ENCODE data around the gene HAND2.

HAND2 gene

GRCh38 chr4:173535957-173536356, 5.9 kb upstream of the HAND2 start:
- DNase-seq: no peak

DNA sequence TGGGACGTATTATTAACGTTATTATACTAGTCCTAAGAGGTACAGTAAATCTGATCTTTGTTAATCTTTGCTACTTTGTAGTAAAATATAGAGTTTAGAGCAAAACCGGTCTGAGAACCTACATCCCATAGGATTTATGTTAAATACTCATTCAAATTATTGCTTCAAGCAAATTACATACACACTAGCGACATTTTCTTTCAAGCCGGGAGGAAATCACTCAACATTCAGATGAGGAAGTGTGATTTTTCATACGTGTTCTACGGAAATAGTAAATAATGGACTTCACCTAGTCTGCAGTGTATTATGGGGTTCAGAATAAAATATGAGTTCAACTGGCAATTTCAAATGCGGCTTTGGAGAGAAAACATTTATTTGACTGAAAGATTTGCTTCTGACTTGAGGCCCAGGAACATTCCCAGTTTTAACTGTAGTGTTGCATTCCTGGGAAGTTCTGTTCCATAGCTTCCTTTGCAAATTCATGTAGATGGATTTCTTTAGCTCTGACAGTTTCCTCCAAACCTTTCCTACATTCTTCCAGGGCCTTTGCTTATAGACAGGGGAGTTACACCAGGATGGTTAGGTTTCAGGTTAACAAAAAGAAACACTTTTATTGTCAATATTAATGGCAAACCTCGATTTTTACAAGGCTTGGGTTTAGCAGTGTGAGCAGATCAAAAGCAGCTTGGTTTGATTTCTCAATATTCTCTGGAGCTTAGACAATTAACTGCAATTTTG, 5.3 kb upstream of the HAND2 start:
- no peak for DNase-seq

GRCh38 chr4:173534434-173534833, 4.4 kb upstream of the HAND2 start:
- no peak for DNase-seq

GRCh38 chr4:173532725-173533511, 2.9 kb upstream of the HAND2 start:
- no peak for DNase-seq

DNA sequence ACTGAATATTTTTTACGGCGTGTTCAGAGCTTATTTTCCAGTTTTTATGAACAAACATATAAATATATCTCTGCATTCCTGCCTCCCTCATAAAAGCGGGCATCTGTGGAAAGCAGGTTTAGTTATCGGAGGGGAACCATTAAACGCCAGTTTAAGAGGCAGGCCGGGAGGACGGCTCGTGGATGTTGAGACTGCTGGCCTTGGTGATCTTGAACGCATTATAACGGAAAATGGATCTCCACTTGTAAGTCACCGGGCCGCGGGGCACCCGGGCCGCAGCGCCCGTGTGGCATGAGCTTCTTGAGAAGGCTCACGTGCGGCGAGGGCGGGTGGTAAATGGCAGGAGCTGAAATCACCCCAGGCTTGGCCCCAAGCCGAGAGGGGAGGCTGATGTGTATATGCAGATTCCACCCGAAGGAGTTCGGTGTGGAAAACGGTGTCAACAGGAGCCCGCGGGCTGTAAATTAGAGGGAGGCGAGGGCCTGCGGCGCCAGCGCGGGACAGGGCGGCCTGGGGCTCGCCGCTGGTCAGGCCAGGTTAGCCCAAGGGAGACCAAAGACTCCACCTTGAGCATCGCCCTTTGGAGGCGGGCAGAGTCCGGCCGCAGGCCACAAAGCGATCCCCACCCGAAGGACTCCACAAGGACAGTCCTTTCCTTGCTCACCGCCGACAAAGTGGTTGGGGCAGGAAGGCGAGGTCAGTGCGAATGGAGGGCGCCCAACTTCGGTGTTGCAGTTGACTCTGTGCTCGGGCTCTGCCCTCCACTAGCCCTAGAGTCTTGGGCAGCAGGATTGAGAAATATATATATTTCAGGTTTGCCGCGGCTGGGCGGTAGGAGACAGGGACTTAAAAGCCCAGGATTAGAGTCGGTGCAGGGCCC, 1.3 kb upstream of the HAND2 start:
- DNase-seq: no peak

DNA sequence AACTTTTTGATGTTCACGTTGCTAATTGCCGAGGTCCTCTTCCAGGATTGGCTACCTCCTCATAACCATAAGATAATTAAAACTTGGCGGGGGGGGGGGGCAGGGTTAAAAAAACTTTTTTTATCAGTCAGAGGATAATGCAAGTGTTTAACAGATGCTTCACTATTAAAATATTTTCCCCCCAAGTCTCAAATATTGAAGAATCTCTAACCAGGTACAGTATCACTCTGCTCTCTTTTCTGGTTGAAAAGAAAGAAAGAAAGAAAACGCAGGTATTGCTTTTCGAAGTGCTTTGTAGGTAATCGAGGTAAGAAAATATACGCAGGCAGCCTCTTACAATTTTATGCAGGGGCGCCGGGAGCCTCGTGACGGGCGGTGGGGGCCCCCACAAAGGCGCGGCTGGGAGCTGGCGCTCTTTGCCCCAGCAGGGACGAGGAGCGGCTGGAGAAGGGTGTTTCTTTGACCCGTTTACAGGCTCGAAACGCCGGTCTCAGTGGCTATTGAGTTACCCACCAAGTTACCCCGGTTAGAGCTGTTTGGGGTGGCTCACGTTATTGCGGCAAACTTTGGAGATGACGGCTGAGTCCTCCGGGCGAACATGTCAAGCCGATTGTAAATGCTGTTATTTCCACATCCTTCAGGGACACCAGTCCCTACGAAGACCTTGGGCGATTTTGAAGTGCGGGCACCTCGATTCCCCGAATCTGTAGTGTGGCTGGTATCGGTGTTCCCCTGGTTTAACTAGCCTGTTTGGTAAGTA, 477 bp upstream of the HAND2 start:
- DNase-seq: no peak

GRCh38 chr4:173528378-173529321, 1.4 kb downstream of the HAND2 start:
- no peak for DNase-seq

- DNase-seq: no peak
Measured at GRCh38 chr4:173527103-173527891, 2.7 kb downstream of the HAND2 start.

DNA sequence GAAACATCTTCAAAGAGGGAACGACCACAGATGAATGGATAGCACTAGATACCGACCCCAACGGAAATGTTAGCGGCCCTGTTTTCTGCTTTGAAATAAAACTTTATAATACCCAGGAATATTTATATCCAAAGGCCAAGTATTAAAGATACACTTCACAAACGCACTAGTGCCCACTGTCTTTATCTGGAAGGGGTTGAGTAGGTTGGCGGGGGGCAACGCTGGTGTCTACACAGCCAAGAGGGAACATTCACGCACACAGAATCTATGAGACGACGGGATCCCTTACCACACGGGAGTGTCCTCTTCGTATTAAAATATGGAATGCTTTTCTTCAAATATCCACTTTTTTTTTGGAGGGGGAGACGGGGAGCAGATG, 3.3 kb downstream of the HAND2 start:
- no peak for DNase-seq

GRCh38 chr4:173526027-173526482, 4.0 kb downstream of the HAND2 start:
- no peak for DNase-seq

DNA sequence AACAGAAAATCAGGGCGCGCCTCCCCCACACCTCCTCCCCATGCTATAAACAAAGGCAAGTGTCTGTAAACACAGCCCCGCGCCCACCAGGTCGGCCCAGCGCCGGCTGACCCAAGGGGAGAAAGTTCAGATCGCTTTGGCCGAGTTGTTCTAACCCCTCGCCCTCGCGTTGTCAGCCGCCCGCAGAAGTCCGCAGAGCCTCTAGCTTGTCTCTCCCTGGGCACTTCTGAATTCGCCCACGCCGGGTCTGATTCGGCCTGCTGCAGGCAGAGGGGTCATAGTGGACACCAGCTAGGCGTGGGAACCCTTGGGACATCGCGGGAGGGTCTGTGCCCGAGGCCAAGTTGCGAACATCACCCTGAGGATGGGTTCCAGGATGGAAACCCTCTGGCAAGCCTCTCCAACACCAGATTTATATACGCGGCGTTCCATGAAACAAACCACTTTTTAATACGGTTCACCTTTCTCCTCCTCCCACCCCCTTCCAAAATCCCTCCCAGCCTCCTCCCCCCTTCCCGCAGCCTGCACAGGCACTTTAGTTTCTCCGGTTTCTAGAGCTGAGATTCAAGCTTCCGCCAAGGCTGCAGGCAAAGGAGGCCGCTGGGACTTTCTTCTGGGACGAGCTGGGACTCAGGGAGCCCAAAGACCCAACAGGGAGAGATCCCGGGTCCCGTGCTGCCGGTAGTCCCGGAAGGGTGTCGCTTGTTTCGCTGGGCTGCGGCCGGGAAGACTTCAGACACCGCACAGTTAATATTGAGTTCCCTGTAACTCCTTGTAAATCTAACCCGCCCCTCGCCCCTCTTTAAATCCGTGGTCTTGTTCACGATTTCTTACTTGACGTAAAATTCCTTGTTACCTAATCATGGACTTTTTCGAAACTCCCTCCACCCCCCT, 4.7 kb downstream of the HAND2 start:
- DNase-seq: no peak

- no peak for DNase-seq
Measured at GRCh38 chr4:173524218-173525117, 5.6 kb downstream of the HAND2 start.

DNA sequence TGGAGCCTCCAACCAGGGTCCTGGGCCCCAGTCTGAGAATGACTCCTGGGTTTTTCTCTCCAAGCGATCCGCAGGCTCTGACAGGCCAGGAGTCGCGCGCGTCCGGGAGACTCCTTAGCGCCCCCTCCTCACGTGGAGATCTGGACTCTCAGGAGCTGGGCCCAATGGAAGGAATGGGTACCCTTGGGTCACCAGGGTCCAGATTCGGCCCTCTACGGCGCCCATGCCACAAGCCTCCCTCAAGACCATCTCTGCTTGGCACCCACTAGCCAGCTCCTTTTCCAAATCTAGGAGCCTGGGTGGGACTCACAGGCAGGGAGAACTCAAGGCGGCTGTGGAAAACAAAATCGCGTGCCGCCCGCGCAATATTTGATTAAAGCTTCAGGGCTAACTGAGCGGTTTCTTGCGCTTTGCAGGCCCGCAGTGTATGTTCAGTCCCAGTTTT, 7.1 kb downstream of the HAND2 start:
- DNase-seq: no peak

DNA sequence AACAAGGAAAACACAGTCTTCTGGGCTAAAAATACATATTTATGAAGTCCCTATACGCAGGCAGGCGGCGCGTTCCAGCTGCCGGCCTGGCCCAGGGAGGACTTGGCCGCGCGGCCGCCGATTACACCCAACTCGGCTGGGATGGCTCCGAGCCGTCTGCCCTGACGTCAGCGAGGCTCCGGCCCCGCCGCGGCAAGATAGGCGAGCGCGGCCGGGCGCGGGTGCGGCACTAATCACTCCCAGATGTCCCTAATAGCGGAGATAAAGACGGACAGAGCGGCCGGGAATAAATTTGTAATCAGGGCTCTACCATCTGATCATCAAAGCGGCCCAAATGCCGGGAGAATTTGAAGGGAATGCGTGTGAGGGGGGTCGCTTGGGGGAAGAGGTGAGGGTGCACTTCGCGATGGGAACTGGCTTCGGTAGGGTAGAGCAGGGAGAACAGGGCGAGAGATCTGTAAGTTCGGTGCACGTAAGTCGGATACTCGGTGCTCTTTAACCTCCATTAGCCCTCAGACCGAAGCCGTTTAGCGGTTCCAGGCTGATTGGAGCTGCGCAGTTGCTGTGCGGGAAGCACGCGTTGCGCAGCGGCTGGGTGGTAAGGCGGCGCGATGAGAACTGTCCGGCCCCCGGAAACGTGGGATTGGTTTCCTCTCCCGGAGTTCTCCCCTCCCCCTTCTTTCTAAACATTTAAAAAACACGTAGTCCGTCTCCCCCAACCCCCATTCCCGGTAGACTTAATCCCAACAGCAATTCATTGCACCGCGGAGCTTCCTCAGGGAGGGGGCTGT, 7.7 kb downstream of the HAND2 start:
- DNase-seq: no peak

DNA sequence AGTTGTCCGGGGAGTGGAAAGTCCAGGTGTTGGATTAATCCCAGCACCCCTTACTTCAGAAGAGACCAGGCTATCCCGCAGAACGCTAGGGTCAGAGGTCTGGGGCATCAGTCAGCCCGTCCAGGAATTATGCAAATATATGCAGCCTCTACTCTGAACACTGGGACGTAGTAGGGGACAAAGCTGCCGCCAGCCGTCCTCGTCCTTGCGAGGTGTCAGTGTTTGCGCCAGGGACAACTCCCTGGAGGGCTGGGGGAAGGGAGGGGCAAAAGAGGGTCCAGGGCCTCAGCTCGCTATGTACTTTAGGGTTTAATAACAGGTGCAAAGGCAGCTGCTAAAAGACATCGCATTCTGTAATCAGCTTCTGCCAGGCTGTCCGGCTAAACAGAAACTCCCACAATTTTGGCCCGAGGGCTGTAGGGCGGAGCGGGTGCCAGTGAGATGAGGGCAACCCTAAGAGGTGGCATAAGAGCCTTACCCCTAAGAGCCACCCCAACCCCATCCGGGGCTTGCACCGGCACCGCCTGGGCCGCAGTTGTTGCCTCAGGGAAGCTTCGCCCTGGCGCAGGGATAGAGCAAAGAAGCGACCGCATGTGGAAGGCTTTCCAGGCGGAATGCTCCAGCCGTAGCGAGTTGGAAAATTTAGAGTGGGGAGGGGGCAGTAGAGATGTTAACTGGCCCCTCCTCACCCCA, 8.4 kb downstream of the HAND2 start:
- no peak for DNase-seq

DNA sequence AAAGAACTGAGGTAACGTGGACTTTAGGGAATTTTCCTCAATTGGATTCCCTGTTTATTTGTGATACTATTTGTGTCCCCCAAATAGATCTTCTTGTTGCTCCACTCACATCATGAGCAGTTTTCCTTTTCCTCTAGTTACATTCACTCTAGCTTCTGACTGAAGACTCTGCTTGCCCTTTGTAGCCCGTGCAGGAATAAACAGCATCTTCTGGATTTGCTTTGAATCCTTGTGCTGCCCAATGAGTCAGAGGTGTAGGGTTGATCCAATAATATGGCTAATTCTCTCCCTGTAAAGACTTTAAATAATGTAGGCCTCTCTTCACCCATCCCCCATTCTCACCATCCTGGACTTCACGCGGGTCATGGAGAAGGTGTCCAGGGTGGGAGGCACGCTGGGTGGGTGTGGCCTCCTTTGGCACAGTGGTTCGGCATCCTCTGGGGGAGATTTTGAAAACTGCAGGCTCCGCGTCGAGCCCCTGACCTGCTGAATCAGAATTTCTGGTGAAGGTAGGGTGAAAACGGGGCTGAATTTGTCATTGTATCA, 9.0 kb downstream of the HAND2 start:
- no peak for DNase-seq
